CD1c-positive myeloid dendritic cell (primary cell): ENCODE results near the gene UACA.

Experiments used
- DNase-seq: peaks from one replicate; pipeline ENCODE4 v3.0.0-alpha.2; 2016; ENCODE audit errors: extremely low spot score

Gene UACA

GRCh38 chr15:70788114-70789049 lies 25.0 kb upstream of the UACA start:
- DNase-seq = no peak

- DNase-seq = no peak
Measured at GRCh38 chr15:70786996-70787395, 23.6 kb upstream of the UACA start.

GRCh38 chr15:70783610-70784022 lies 20.3 kb upstream of the UACA start:
- no peak for DNase-seq

GRCh38 chr15:70783041-70783440 lies 19.7 kb upstream of the UACA start:
- DNase-seq = no peak

- DNase-seq = no peak
Measured at GRCh38 chr15:70781236-70781635, 17.9 kb upstream of the UACA start.

GRCh38 chr15:70778258-70779076 lies 15.1 kb upstream of the UACA start:
- DNase-seq = no peak

DNA sequence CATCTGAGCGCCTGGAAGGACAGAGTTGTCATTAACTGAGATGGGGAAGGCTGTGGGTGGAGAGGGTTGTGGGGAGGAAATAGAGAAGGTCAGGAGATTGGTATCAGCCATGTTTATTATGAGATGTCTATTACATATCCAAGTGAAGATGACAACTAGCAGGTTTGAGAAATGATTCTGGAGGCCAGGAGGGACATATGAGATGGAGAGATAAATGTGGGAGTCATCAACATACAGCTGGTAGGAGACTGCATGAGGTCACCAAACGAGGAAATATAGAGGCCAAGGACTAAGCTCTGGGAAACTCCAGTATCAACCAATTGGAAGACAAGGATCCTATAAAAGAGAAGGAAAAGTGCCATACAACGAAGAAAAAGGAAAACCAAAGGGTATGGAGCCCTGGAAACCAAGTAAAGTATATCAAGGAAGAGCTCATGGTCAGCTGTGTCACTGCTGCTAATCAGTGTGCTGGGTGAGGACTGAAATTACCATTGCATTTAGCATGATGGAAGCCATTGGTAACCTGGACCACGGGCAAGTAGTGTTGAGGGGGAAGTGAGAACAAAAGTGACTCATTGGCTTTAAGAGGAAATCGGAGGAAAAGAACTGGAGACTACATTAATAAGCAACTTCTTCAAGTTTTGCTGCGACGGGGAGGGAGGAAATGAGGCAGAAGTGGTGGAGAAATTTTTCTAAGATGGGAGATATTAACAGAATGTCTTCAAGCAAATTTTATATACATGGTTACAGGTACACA lies 14.0 kb upstream of the UACA start:
- peak; percentile 82 for DNase-seq

- no peak for DNase-seq
Measured at GRCh38 chr15:70775160-70775559, 11.8 kb upstream of the UACA start.

- DNase-seq = no peak
Measured at GRCh38 chr15:70772402-70772801, 9.0 kb upstream of the UACA start.

DNA sequence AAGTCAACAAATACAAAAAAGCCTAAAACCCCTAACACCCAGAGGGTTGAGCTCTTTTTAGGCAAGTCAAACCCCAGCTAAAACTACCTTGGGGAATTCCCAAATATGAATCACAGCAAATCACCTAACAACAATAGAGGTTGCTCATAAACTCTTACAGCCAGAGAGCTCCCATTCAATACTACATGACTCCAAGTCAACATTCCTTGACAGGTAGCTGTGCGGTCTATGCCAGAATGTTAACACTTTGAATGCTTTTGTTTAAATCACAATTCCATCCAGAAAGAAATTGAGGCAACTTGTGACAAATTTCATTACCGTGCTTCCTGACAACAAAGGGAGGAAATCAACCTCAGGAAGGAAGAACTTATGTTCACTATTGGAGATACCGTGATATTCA lies 7.5 kb upstream of the UACA start:
- DNase-seq = no peak

GRCh38 chr15:70768257-70768883 lies 5.0 kb upstream of the UACA start:
- peak; percentile 54 for DNase-seq

DNA sequence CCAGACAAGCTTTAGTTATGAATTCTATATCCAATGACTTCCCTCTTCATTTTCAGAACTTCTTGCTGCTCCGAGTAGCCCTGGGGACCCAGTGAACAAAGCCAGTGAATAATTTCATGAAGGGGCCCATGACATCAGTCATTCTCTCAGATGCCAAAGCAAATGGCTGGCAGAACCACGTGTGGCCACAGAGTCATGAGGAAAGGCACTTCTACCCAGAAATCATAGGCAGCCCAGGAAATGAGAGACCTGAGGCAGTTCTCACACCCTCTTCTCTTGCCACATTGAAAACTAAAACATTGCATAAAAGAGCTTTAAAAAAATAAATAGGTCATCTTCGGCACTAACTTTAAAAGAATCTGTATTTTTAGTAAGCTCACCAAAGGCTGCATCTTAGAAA lies 4.3 kb upstream of the UACA start:
- peak; percentile 32 for DNase-seq

GRCh38 chr15:70766597-70766996 lies 3.2 kb upstream of the UACA start:
- no peak for DNase-seq

GRCh38 chr15:70765504-70766281 lies 2.3 kb upstream of the UACA start:
- no peak for DNase-seq

- DNase-seq = no peak
Measured at GRCh38 chr15:70763950-70764730, 782 bp upstream of the UACA start.

- DNase-seq = peak; percentile 16
Measured at GRCh38 chr15:70762469-70763119, 764 bp downstream of the UACA start.

DNA sequence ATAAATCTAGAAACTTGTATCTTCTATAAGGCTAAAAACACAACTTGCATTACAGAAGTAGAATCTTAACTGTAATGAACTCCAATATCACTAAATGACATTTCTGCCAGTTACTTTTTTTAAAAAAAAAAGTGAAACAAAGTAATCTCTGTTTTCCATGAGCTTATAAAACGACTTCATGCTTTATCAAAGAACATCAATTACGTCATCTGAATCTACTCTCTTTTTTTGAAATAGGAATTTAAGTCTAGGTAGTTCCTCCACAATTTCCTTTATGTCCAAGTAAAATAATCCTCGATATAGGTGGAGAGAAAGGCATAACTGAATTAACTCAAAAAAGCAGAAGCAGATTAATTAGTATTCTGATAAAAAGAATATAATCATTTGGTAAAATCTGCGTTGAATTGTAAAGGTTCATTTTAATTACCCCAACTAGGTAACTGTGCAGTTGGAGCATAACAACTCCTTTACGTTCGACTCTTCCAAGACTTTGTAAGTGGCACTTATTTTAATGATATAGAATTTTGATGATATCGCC lies 1.4 kb downstream of the UACA start:
- no peak for DNase-seq

- no peak for DNase-seq
Measured at GRCh38 chr15:70761046-70761445, 2.3 kb downstream of the UACA start.

DNA sequence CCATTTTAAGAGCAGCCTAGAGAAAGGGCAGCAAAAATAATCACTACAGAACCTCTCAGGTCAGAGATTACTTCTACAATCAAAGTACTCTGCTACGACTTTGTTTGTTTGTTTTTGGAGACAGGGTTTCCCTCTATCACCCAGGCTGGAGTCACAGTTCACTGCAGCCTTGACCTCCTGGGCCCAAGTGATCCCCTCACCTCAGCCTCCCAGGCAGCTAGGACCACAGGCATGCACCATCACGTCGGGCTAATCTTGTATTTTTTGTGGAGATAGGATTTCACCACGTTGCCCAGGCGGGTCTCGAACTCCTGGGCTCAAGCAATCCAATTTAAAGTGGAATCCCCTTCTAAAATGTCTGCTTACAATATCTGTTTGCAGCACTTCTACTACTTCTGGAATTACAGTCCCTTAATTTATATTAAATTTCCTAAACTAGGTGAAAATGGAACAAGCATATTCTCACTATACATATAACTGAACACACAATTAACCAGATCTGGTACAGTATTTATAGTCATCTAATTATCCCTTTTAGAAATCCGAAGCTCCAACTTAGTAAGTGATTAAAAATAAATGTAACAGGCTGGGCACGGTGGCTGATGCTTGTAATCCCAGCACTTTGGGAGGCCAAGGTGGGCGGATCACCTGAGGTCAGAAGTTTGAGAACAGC lies 4.4 kb downstream of the UACA start:
- DNase-seq = no peak
